ENCODE measurements around the gene TUBGCP2. TPM values are rescaled to one million over a fixed set of nuclear protein-coding genes. Genes with fewer than 3 reads are reported as not detected.
A peak's percentile ranks its signal among the peaks of the same experiment; 100 is the strongest.

The TUBGCP2 gene
- total RNA-seq, 1 donor from 2014 or later: 35.8 TPM

GRCh38 chr10:133339708-133340380, 31.2 kb upstream of the TUBGCP2 start:
- peak; percentile 11 for ATAC-seq

GRCh38 chr10:133338080-133339071, 29.7 kb upstream of the TUBGCP2 start:
- ATAC-seq: no peak

- ATAC-seq: no peak
These were observed 28.7 kb upstream of the TUBGCP2 start for GRCh38 chr10:133337370-133337725.

GRCh38 chr10:133336577-133337369, 28.1 kb upstream of the TUBGCP2 start, which contains the start of gene CALY:
CALY (minus strand) TSS chr10:133336896; CDS start chr10:133328989, 7,907 bp downstream.
- ATAC-seq: peak; percentile 24

GRCh38 chr10:133336118-133336576, 27.5 kb upstream of the TUBGCP2 start:
- ATAC-seq: no peak

GRCh38 chr10:133335246-133336117, 26.8 kb upstream of the TUBGCP2 start:
- ATAC-seq: peak; percentile 18

GRCh38 chr10:133334503-133335245, 26.0 kb upstream of the TUBGCP2 start:
- no peak for ATAC-seq

- no peak for ATAC-seq
These were observed 24.4 kb upstream of the TUBGCP2 start for GRCh38 chr10:133332936-133333699.

- ATAC-seq: peak; percentile 79
These were observed 21.0 kb upstream of the TUBGCP2 start for GRCh38 chr10:133329491-133330202.

- no peak for ATAC-seq
These were observed 20.0 kb upstream of the TUBGCP2 start for GRCh38 chr10:133328358-133329343.

GRCh38 chr10:133327651-133328357, 19.1 kb upstream of the TUBGCP2 start:
- ATAC-seq: no peak

GRCh38 chr10:133326745-133327650, 18.3 kb upstream of the TUBGCP2 start:
- ATAC-seq: no peak

- no peak for ATAC-seq
These were observed 17.5 kb upstream of the TUBGCP2 start for GRCh38 chr10:133326223-133326551.

GRCh38 chr10:133325440-133326222, 17.0 kb upstream of the TUBGCP2 start:
- ATAC-seq: no peak

GRCh38 chr10:133324857-133325260, 16.2 kb upstream of the TUBGCP2 start:
- peak; percentile 3 for ATAC-seq

All from esophagus mucosa (tissue), 1 donor.